OCI-M1 (cell line): ENCODE data around the gene PDZD7.
A peak's percentile ranks its signal among the peaks of the same experiment; 100 is the strongest.
"Not testable (repeated sequence)": the region's sequence is repeated elsewhere in the genome, so short reads cannot be mapped to it uniquely, and the experiment has no call there.

ENCODE experiments used
- DNase-seq: peaks from one replicate; lab custom pipeline; 2025; lab: John Stamatoyannopoulos, UW

Gene PDZD7

GRCh38 chr10:100982916-100983830, 47.8 kb downstream of the PDZD7 start:
- DNase-seq: no peak

- no peak for DNase-seq
These were observed 49.7 kb downstream of the PDZD7 start for GRCh38 chr10:100981178-100981772.

GRCh38 chr10:100980711-100981110, 50.2 kb downstream of the PDZD7 start:
- no peak for DNase-seq

GRCh38 chr10:100980311-100980710, 50.6 kb downstream of the PDZD7 start:
- DNase-seq: no peak

- DNase-seq: no peak
These were observed 51.1 kb downstream of the PDZD7 start for GRCh38 chr10:100979791-100980272.

- DNase-seq: no peak
These were observed 52.1 kb downstream of the PDZD7 start for GRCh38 chr10:100978901-100979195.

GRCh38 chr10:100978121-100978900, 52.6 kb downstream of the PDZD7 start:
- no peak for DNase-seq

GRCh38 chr10:100977436-100977835, 53.5 kb downstream of the PDZD7 start:
- DNase-seq: no peak

GRCh38 chr10:100976906-100977305, 54.0 kb downstream of the PDZD7 start:
- no peak for DNase-seq

GRCh38 chr10:100975397-100975796, 55.5 kb downstream of the PDZD7 start:
- DNase-seq: not testable (repeated sequence)

- no peak for DNase-seq
These were observed 57.9 kb downstream of the PDZD7 start for GRCh38 chr10:100972904-100973535.

GRCh38 chr10:100972115-100972903, 58.6 kb downstream of the PDZD7 start:
- DNase-seq: no peak

- DNase-seq: no peak
These were observed 59.8 kb downstream of the PDZD7 start for GRCh38 chr10:100970914-100971811.

GRCh38 chr10:100970076-100970913, 60.6 kb downstream of the PDZD7 start:
- DNase-seq: no peak

GRCh38 chr10:100969187-100970075, 61.5 kb downstream of the PDZD7 start, which contains the start of gene SEMA4G:
SEMA4G (plus strand) TSS chr10:100969504; CDS start chr10:100972913, 3,409 bp downstream.
- no peak for DNase-seq

- DNase-seq: no peak
These were observed 62.1 kb downstream of the PDZD7 start for GRCh38 chr10:100968863-100969186.

- DNase-seq: no peak
These were observed 62.7 kb downstream of the PDZD7 start for GRCh38 chr10:100968062-100968736.

- peak; percentile 53 for DNase-seq
These were observed 63.6 kb downstream of the PDZD7 start for GRCh38 chr10:100967332-100967731.
